HepG2 (cell line): ENCODE data around the gene VPS26B. TPM values are rescaled to one million over a fixed set of nuclear protein-coding genes. Genes with fewer than 3 reads are reported as not detected.

Experiments
- ARID4A ChIP-seq: sonication (generic); formaldehyde crosslinking; IDR thresholded peaks from 2 replicates; pipeline ENCODE4 v1.5.0; 2020; ENCODE audit warnings: mild to moderate bottlenecking, missing genetic modification reagents, borderline replicate concordance
- BHLHE40 ChIP-seq: IDR thresholded peaks from 2 replicates; pipeline ENCODE4 v1.6.1; 2011; ENCODE audit warnings: low read length, improper control_type of control experiment
- CENPBD1 ChIP-seq: sonication (generic); formaldehyde crosslinking; IDR thresholded peaks from 2 replicates; pipeline ENCODE4 v1.8.0; 2022; ENCODE audit warnings: missing genetic modification reagents, low read depth, mild to moderate bottlenecking, borderline replicate concordance
- GFI1 ChIP-seq: sonication (generic); formaldehyde crosslinking; IDR thresholded peaks from 2 replicates; pipeline ENCODE4 v1.5.0; 2020; ENCODE audit warnings: missing genetic modification reagents, mild to moderate bottlenecking, borderline replicate concordance
- MLXIP ChIP-seq: sonication (generic); formaldehyde crosslinking; IDR thresholded peaks from 2 replicates; pipeline ENCODE4 v1.9.0; 2021; ENCODE audit warnings: missing genetic modification reagents, borderline replicate concordance
- NPAS2 ChIP-seq: sonication (generic); formaldehyde crosslinking; IDR thresholded peaks from 2 replicates; pipeline ENCODE4 v1.8.0; 2022; ENCODE audit warnings: mild to moderate bottlenecking, missing genetic modification reagents, borderline replicate concordance
- PCBP1 ChIP-seq: fragments of 200-400 bp; formaldehyde crosslinking; IDR thresholded peaks from 2 replicates; pipeline ENCODE4 v1.6.1; 2017; ENCODE audit warnings: mild to moderate bottlenecking, low read depth, low read length, borderline replicate concordance
- PRMT3 ChIP-seq: sonication (generic); formaldehyde crosslinking; IDR thresholded peaks from 2 replicates; pipeline ENCODE4 v1.8.1; 2022; ENCODE audit warnings: low read depth, mild to moderate bottlenecking, moderate library complexity, missing genetic modification reagents, borderline replicate concordance
- TBX2 ChIP-seq: sonication (generic); formaldehyde crosslinking; IDR thresholded peaks from 2 replicates; pipeline ENCODE4 v1.5.0; 2020; ENCODE audit warnings: missing genetic modification reagents, mild to moderate bottlenecking, borderline replicate concordance
- XRCC5 ChIP-seq: fragments of 200-400 bp; formaldehyde crosslinking; optimal IDR thresholded peaks from 2 replicates; pipeline ENCODE3; 2017; ENCODE audit warnings: mild to moderate bottlenecking, low read length
- ZKSCAN5 ChIP-seq: sonication (generic); formaldehyde crosslinking; IDR thresholded peaks from 2 replicates; pipeline ENCODE4 v1.5.1; 2020; ENCODE audit warnings: mild to moderate bottlenecking, missing genetic modification reagents
- ZMAT3 ChIP-seq: sonication (generic); formaldehyde crosslinking; conservative IDR thresholded peaks from 2 replicates; pipeline ENCODE4 v1.7.0; 2021; ENCODE audit warnings: missing genetic modification reagents
- ZNF589 ChIP-seq: sonication (generic); formaldehyde crosslinking; conservative IDR thresholded peaks from 2 replicates; pipeline ENCODE4 v1.8.0; 2022; ENCODE audit warnings: mild to moderate bottlenecking, moderate library complexity, missing genetic modification reagents
- ZNF598 ChIP-seq: sonication (generic); formaldehyde crosslinking; IDR thresholded peaks from 2 replicates; pipeline ENCODE4 v1.5.1; 2020; ENCODE audit warnings: mild to moderate bottlenecking, missing genetic modification reagents, borderline replicate concordance
- ZNF749 ChIP-seq: sonication (generic); formaldehyde crosslinking; IDR thresholded peaks from 2 replicates; pipeline ENCODE4 v1.8.0; 2022; ENCODE audit warnings: mild to moderate bottlenecking, missing genetic modification reagents, moderate library complexity, borderline replicate concordance
- ZNF816 ChIP-seq: sonication (generic); formaldehyde crosslinking; IDR thresholded peaks from 2 replicates; pipeline ENCODE4 v1.8.0; 2022; ENCODE audit warnings: missing genetic modification reagents, mild to moderate bottlenecking, borderline replicate concordance
- ZSCAN31 ChIP-seq: sonication (generic); formaldehyde crosslinking; IDR thresholded peaks from 2 replicates; pipeline ENCODE4 v1.5.0; 2020; ENCODE audit warnings: low read depth, mild to moderate bottlenecking, missing genetic modification reagents
- ZSCAN5A ChIP-seq: sonication (generic); formaldehyde crosslinking; IDR thresholded peaks from 2 replicates; pipeline ENCODE4 v1.8.0; 2022; ENCODE audit warnings: mild to moderate bottlenecking, missing genetic modification reagents, borderline replicate concordance
- polyA plus RNA-seq, 8 experiments: library from polyadenylated mRNA; depleted of rRNA in 3 of 8; stranded (reverse) in 7 of 8; unstranded in 1 of 8; fragments of >200 nt; fragmentation: Illumina TruSeq in 4 of 8; extraction: Trizol in 4 of 8; gene quantifications; 2 replicates each; pipeline versions ENCODE4 v1.2.1 to v1.2.3, GENCODE V29; 2011 to 2016; ENCODE audit warnings: low read depth in 4 of 8, missing spikeins in 1 of 8, mixed read lengths in 1 of 8; ENCODE audit not compliant: insufficient read depth in 1 of 8
- total RNA-seq, 5 experiments: library from RNA; depleted of rRNA; stranded (reverse); fragments of >200 nt; fragmentation: Illumina TruSeq; extraction: Trizol; gene quantifications; 2 replicates each; pipeline ENCODE4 v1.2.3, GENCODE V29; 2016; ENCODE audit warnings: low read depth in 1 of 5

The VPS26B gene
- total and polyA plus RNA-seq, 2 of the 13 experiments (the other 11 are each of a cell fraction or from before 2014, with no cell fraction given) = 20.2 to 23.2 TPM

GRCh38 chr11:134223836-134224709 is at the start of gene VPS26B, which contains the start of gene NCAPD3 (continued):
- TF ChIP-seq ZSCAN5A (CRISPR knock-in tag) = peak; percentile 43; the same call in 1 of the 2 replicates
- peak; percentile 83; the same call in 1 of the 2 replicates for TF ChIP-seq ZSCAN31 (CRISPR knock-in tag)
- TF ChIP-seq ZNF749 (CRISPR knock-in tag) = peak; percentile 90; the same call in 1 of the 2 replicates
- no peak for TF ChIP-seq NPAS2 (CRISPR knock-in tag)
- peak; percentile 87; the same call in 1 of the 2 replicates for TF ChIP-seq ZNF598
- no peak for TF ChIP-seq PCBP1
- no peak for TF ChIP-seq CENPBD1 (CRISPR knock-in tag)
- TF ChIP-seq TBX2 (CRISPR knock-in tag) = peak; percentile 19; the same call in 1 of the 2 replicates
- no peak; the same call in 1 of the 2 replicates for TF ChIP-seq ZMAT3 (CRISPR knock-in tag)
- peak; percentile 79 for TF ChIP-seq ZNF589 (CRISPR knock-in tag)
- TF ChIP-seq XRCC5 = no peak
- 0 out of 2 replicates have a peak, but pooled peaks have one; percentile 39 for TF ChIP-seq MLXIP (CRISPR knock-in tag)
- TF ChIP-seq GFI1 = no peak; the same call in 1 of the 2 replicates
- TF ChIP-seq ZNF816 (CRISPR knock-in tag) = 0 out of 2 replicates have a peak, but pooled peaks have one; percentile 71
- peak; percentile 92 for TF ChIP-seq ARID4A (CRISPR knock-in tag)
- TF ChIP-seq ZKSCAN5 (CRISPR knock-in tag) = no peak
- peak; percentile 8; the same call in 1 of the 2 replicates for TF ChIP-seq PRMT3 (CRISPR knock-in tag)
- TF ChIP-seq BHLHE40 = peak; percentile 59
